Measurements from ENCODE around the gene SMURF1.

Gene SMURF1

GRCh38 chr7:99120916-99121315 lies 23.0 kb downstream of the SMURF1 start:
- TF ChIP-seq CTCF (IDR thresholded peaks at IDR 0.05) (no peak), ZFX (IDR thresholded peaks at IDR 0.05; ENCODE audit: borderline replicate concordance) (no peak)
- H3K27ac ChIP-seq = no peak overlapping the region

- H3K27ac ChIP-seq = no peak overlapping the region
- TF ChIP-seq CTCF (IDR thresholded peaks at IDR 0.05) (no peak), ZFX (IDR thresholded peaks at IDR 0.05; ENCODE audit: borderline replicate concordance) (no peak)
These were observed 23.4 kb downstream of the SMURF1 start for GRCh38 chr7:99120501-99120900.

- TF ChIP-seq CTCF (IDR thresholded peaks at IDR 0.05) = no peak
- no peak for TF ChIP-seq ZFX (IDR thresholded peaks at IDR 0.05; ENCODE audit: borderline replicate concordance)
- H3K27ac ChIP-seq = no peak overlapping the region
These were observed 25.8 kb downstream of the SMURF1 start for GRCh38 chr7:99118077-99118476.

GRCh38 chr7:99116144-99116543 lies 27.8 kb downstream of the SMURF1 start:
- no peak for TF ChIP-seq ZFX (IDR thresholded peaks at IDR 0.05; ENCODE audit: borderline replicate concordance)
- H3K27ac ChIP-seq = no peak overlapping the region

GRCh38 chr7:99115379-99115778 lies 28.5 kb downstream of the SMURF1 start:
- no peak overlapping the region for H3K27ac ChIP-seq
- TF ChIP-seq CTCF (IDR thresholded peaks at IDR 0.05) (no peak), ZFX (IDR thresholded peaks at IDR 0.05; ENCODE audit: borderline replicate concordance) (no peak)

GRCh38 chr7:99112979-99113378 lies 30.9 kb downstream of the SMURF1 start:
- H3K27ac ChIP-seq = no peak overlapping the region
- TF ChIP-seq CTCF (IDR thresholded peaks at IDR 0.05) = no peak
- TF ChIP-seq ZFX (IDR thresholded peaks at IDR 0.05; ENCODE audit: borderline replicate concordance) = no peak

GRCh38 chr7:99112097-99112496 lies 31.8 kb downstream of the SMURF1 start:
- peak overlapping the region; percentile 32 for H3K27ac ChIP-seq
- TF ChIP-seq ZFX (IDR thresholded peaks at IDR 0.05; ENCODE audit: borderline replicate concordance) = no peak
- no peak for TF ChIP-seq CTCF (IDR thresholded peaks at IDR 0.05)

GRCh38 chr7:99111591-99111990 lies 32.3 kb downstream of the SMURF1 start:
- TF ChIP-seq CTCF (IDR thresholded peaks at IDR 0.05) (no peak), ZFX (IDR thresholded peaks at IDR 0.05; ENCODE audit: borderline replicate concordance) (no peak)
- H3K27ac ChIP-seq = peak overlapping the region; percentile 32
